GM12878 (cell line): ENCODE results near the gene ERI2. TPM values are rescaled to one million over a fixed set of nuclear protein-coding genes. Genes with fewer than 3 reads are reported as not detected.

ENCODE experiments used
- ATAC-seq: fragments of 200-7000 bp; cut with Tn5 transposase; 3 replicates; pipeline ENCODE4 v1.9.1; 2020; ENCODE audit warnings: mild to moderate bottlenecking, moderate library complexity
- BruUV-seq: library from RNA; stranded (reverse); fragments of 400-500 nt; replicated peaks from 2 replicates; lab custom pipeline; 2021; lab: Mats Ljungman, UMichigan
- CTCF ChIA-PET: fragments of 300-600 bp; sonication (Branson Sonifier 250); formaldehyde crosslinking; extraction: SDS; loops from one replicate; lab custom pipeline; 2021; ENCODE audit warnings: inconsistent platforms; lab: Yijun Ruan, JAX
- POLR2A ChIA-PET: fragments of 350-600 bp; formaldehyde crosslinking; extraction: SDS; loops from one replicate; lab custom pipeline; 2021; ENCODE audit warnings: inconsistent platforms; lab: Charles Lee
- RAD21 ChIA-PET: fragments of 300-600 bp; sonication (Branson Sonifier 250); formaldehyde crosslinking; loops from one replicate; lab custom pipeline; 2023; ENCODE audit warnings: antibody characterized with exemption; ENCODE audit not compliant: unreplicated experiment; lab: Charles Lee
- SMC1A ChIA-PET: fragments of 300-600 bp; sonication (Branson Sonifier 250); formaldehyde crosslinking; loops from one replicate; lab custom pipeline; 2023; ENCODE audit not compliant: unreplicated experiment, uncharacterized antibody; lab: Charles Lee
- DNase-seq: peaks from one replicate; pipeline ENCODE4 v3.0.0-alpha.2; 2011; ENCODE audit warnings: low read depth, low spot score
- FAIRE-seq: peaks from 3 replicates; lab custom pipeline; 2011; peaks lifted over from hg19 to GRCh38; lab: Jason Lieb, UNC
- H2AFZ ChIP-seq: 2 replicates; pipeline ENCODE4 v1.6.0; 2011; ENCODE audit warnings: low read depth, low read length, control low read depth; ENCODE audit not compliant: control insufficient read depth
- H3K27ac ChIP-seq: 2 replicates; pipeline ENCODE4 v1.5.1; 2011; ENCODE audit warnings: control low read depth; ENCODE audit not compliant: control insufficient read depth, insufficient read depth
- H3K27me3 ChIP-seq, 2 experiments: replicated peaks in 1 of 2; 2 replicates each; pipeline versions ENCODE4 v1.6.0 to v1.6.1; 2011; ENCODE audit warnings: low read length in 1 of 2; ENCODE audit not compliant: control insufficient read depth in 2 of 2, insufficient read depth in 2 of 2
- H3K36me3 ChIP-seq, 2 experiments: 2 replicates each; pipeline ENCODE4 v1.5.1; 2011; ENCODE audit warnings: low read length in 1 of 2; ENCODE audit not compliant: control insufficient read depth in 2 of 2, insufficient read depth in 2 of 2
- H3K4me1 ChIP-seq: 2 replicates; pipeline ENCODE4 v1.6.1; 2011; ENCODE audit warnings: mild to moderate bottlenecking, low read length, moderate library complexity, mixed read lengths; ENCODE audit not compliant: control insufficient read depth, insufficient read depth
- H3K4me2 ChIP-seq: 2 replicates; pipeline ENCODE4 v1.6.0; 2011; ENCODE audit warnings: control low read depth; ENCODE audit not compliant: control insufficient read depth, insufficient read depth
- H3K4me3 ChIP-seq: fragments of 200-600 bp; sonication (generic); 2 replicates; pipeline ENCODE4 v1.5.1; 2016
- H3K79me2 ChIP-seq: 2 replicates; pipeline ENCODE4 v1.6.0; 2011; ENCODE audit warnings: low read length; ENCODE audit not compliant: control insufficient read depth, insufficient read depth
- H3K9ac ChIP-seq: 2 replicates; pipeline ENCODE4 v1.8.0; 2011; ENCODE audit warnings: low read length, control low read depth, mixed read lengths; ENCODE audit not compliant: control insufficient read depth, insufficient read depth
- H3K9me3 ChIP-seq: replicated peaks from 3 replicates; pipeline ENCODE4 v1.5.1; 2011; ENCODE audit warnings: mild to moderate bottlenecking, low read length; ENCODE audit not compliant: control insufficient read depth, insufficient read depth
- H4K20me1 ChIP-seq: 2 replicates; pipeline ENCODE4 v1.6.0; 2011; ENCODE audit not compliant: control insufficient read depth, insufficient read depth
- CBX5 ChIP-seq: sonication (generic); IDR thresholded peaks from 2 replicates; pipeline ENCODE4 v1.6.1; 2016; ENCODE audit warnings: low read depth, moderate library complexity, mild to moderate bottlenecking, inconsistent platforms
- ETV6 ChIP-seq, 2 experiments: fragments of 450-650 bp in 1 of 2; IDR thresholded peaks in 1 of 2; conservative IDR thresholded peaks in 1 of 2; 2 replicates each; pipeline ENCODE4 v1.6.1; 2014; ENCODE audit warnings: antibody characterized with exemption in 1 of 2, borderline replicate concordance in 1 of 2, low read depth in 1 of 2, mild to moderate bottlenecking in 1 of 2, moderate library complexity in 1 of 2
- JUNB ChIP-seq: IDR thresholded peaks from 2 replicates; pipeline ENCODE4 v1.6.1; 2016; ENCODE audit warnings: antibody characterized with exemption, mild to moderate bottlenecking
- MEF2A ChIP-seq: IDR thresholded peaks from 2 replicates; pipeline ENCODE4 v1.6.1; 2011; ENCODE audit warnings: low read depth, mild to moderate bottlenecking, low read length, moderate library complexity; ENCODE audit not compliant: insufficient read depth
- NFIC ChIP-seq: IDR thresholded peaks from 2 replicates; pipeline ENCODE4 v1.6.1; 2012; ENCODE audit warnings: low read depth, mild to moderate bottlenecking, inconsistent platforms, low read length, moderate library complexity
- NFYA ChIP-seq: IDR thresholded peaks from 2 replicates; pipeline ENCODE4 v1.6.1; 2011; ENCODE audit warnings: low read depth, mild to moderate bottlenecking, low read length, improper control_type of control experiment, borderline replicate concordance
- RCOR1 ChIP-seq: conservative IDR thresholded peaks from 2 replicates; pipeline ENCODE4 v1.6.1; 2012; ENCODE audit warnings: low read depth, low read length, improper control_type of control experiment
- RUNX3 ChIP-seq: IDR thresholded peaks from 2 replicates; pipeline ENCODE4 v1.6.1; 2012; ENCODE audit warnings: low read length, inconsistent platforms
- SREBF1 ChIP-seq: IDR thresholded peaks from 2 replicates; pipeline ENCODE4 v1.6.1; 2012; ENCODE audit warnings: mild to moderate bottlenecking, low read length
- SUZ12 ChIP-seq: fragments of 200-600 bp; sonication (generic); IDR thresholded peaks from one replicate; pipeline ENCODE4 v1.6.1; 2018; ENCODE audit warnings: antibody characterized with exemption, mild to moderate bottlenecking; ENCODE audit not compliant: unreplicated experiment
- TCF12 ChIP-seq: IDR thresholded peaks from 2 replicates; pipeline ENCODE4 v1.6.1; 2011; ENCODE audit warnings: low read depth, mild to moderate bottlenecking, low read length
- TCF3 ChIP-seq: IDR thresholded peaks from 2 replicates; pipeline ENCODE4 v1.6.1; 2012; ENCODE audit warnings: low read depth, mild to moderate bottlenecking, low read length, borderline replicate concordance; ENCODE audit not compliant: insufficient read depth
- ZNF622 ChIP-seq: fragments of 450-650 bp; IDR thresholded peaks from 2 replicates; pipeline ENCODE4 v1.6.1; 2017; ENCODE audit warnings: mild to moderate bottlenecking, inconsistent platforms
- WGBS: methylation state at CpG from one replicate; pipeline ENCODE4 v1.1.6; 2016; ENCODE audit warnings: low lambda C conversion rate; ENCODE audit not compliant: insufficient replicate concordance, insufficient coverage; ENCODE audit errors: missing lambda C conversion rate; 5-methylcytosine and 5-hydroxymethylcytosine counted together
- in situ Hi-C: fragments of 300-500 bp; cut with MboI; formaldehyde crosslinking; loops from 9 replicates; pipeline ENCODE4 v1.14.3; 2018; ENCODE audit warnings: mixed read lengths
- intact Hi-C: fragments of 100-400 bp; cut with micrococcal nuclease; formaldehyde crosslinking; loops from one replicate; pipeline ENCODE4 v1.14.2; 2022; ENCODE audit not compliant: unreplicated experiment
- polyA plus RNA-seq, 11 experiments: library from polyadenylated mRNA; depleted of rRNA in 4 of 11; unstranded in 6 of 11; stranded (reverse) in 5 of 11; fragments of >200 nt; fragmentation: Nextera tagmentation in 4 of 11; fragmentation: Illumina TruSeq in 1 of 11; extraction: Ambion mirVana in 4 of 11; extraction: Trizol in 1 of 11; gene quantifications; 1 replicate in 1 of 11; 2 replicates in 10 of 11; pipeline versions ENCODE4 v1.2.1 to v1.2.3, GENCODE V29; 2011 to 2016; ENCODE audit warnings: inconsistent platforms in 2 of 11, missing spikeins in 2 of 11, low read depth in 1 of 11
- total RNA-seq, 4 experiments: library from RNA; depleted of rRNA in 3 of 4; stranded (reverse); fragments of >200 nt in 3 of 4; fragmentation: Illumina TruSeq in 1 of 4; extraction: Trizol in 1 of 4; gene quantifications; 2 replicates each; pipeline versions ENCODE4 v1.2.1 to v1.2.3, GENCODE V29; 2013 to 2021
- TF ChIP-seq, protein P1 (sequence below): fragments of 450-650 bp; formaldehyde crosslinking; IDR thresholded peaks from 2 replicates; pipeline ENCODE4 v1.5.0; 2022; ENCODE audit warnings: mild to moderate bottlenecking, missing genetic modification characterization
- TF ChIP-seq, protein P2 (sequence below): fragments of 450-650 bp; IDR thresholded peaks from 2 replicates; pipeline ENCODE4 v1.6.1; 2017; ENCODE audit warnings: mild to moderate bottlenecking, low read depth, inconsistent platforms; ENCODE audit not compliant: poor library complexity, severe bottlenecking
- TF ChIP-seq, protein P3 (sequence below): IDR thresholded peaks from 2 replicates; pipeline ENCODE4 v1.6.1; 2011; ENCODE audit warnings: mild to moderate bottlenecking, low read depth, low read length, moderate library complexity; ENCODE audit not compliant: insufficient replicate concordance

Gene ERI2
- total and polyA plus RNA-seq, 10 of the 15 experiments (the other 5 are each of a cell fraction or from before 2014, with no cell fraction given): 7.7 to 35.5 (median 19.2) TPM

GRCh38 chr16:20814784-20815183 lies 8.5 kb upstream of the ERI2 start:
- CTCF ChIA-PET: interaction anchor here (0.7 to 2.5 kb wide), 4 partner anchors 8 to 266 kb away, joined by 3 to 13 read pairs (median 4); partner anchors contain the start of genes ACSM3, ERI2 and REXO5
- intact Hi-C loops (no loop called here), in situ Hi-C loops (no loop called here)
- DNase-seq (no peak), ATAC-seq (peak; percentile 87), FAIRE-seq (peak; percentile 41)
- no peaks in the 10 kb centered on the region for H3K27me3 ChIP-seq
- 33% methylated on average over 4 of the region's 4 CpGs for WGBS
- H3K4me2 ChIP-seq: no peak overlapping the region
- H3K36me3 ChIP-seq: no peaks in the 10 kb centered on the region
- TF ChIP-seq CBX5 (no peak), RCOR1 (no peak), RUNX3 (peak; percentile 79), NFYA (no peak), NFIC (peak; percentile 34; the same call in 1 of the 2 replicates), TCF12 (peak; percentile 81), ETV6 (conservative IDR thresholded peaks at IDR 0.05 in 1 of 2, IDR thresholded peaks at IDR 0.05 in 1 of 2; ENCODE audit: borderline replicate concordance in 1 of 2, low read depth in 1 of 2) (0 out of 4 replicates have a peak, but pooled peaks of 1 of the 2 experiments have one; percentile 36), SUZ12 (no peak), TCF3 (peak; percentile 73; the same call in 1 of the 2 replicates), ZNF622 (no peak), SREBF1 (no peak), MEF2A (0 out of 2 replicates have a peak, but pooled peaks have one; percentile 30), JUNB (peak; percentile 51)
- TF ChIP-seq, protein P1, sequence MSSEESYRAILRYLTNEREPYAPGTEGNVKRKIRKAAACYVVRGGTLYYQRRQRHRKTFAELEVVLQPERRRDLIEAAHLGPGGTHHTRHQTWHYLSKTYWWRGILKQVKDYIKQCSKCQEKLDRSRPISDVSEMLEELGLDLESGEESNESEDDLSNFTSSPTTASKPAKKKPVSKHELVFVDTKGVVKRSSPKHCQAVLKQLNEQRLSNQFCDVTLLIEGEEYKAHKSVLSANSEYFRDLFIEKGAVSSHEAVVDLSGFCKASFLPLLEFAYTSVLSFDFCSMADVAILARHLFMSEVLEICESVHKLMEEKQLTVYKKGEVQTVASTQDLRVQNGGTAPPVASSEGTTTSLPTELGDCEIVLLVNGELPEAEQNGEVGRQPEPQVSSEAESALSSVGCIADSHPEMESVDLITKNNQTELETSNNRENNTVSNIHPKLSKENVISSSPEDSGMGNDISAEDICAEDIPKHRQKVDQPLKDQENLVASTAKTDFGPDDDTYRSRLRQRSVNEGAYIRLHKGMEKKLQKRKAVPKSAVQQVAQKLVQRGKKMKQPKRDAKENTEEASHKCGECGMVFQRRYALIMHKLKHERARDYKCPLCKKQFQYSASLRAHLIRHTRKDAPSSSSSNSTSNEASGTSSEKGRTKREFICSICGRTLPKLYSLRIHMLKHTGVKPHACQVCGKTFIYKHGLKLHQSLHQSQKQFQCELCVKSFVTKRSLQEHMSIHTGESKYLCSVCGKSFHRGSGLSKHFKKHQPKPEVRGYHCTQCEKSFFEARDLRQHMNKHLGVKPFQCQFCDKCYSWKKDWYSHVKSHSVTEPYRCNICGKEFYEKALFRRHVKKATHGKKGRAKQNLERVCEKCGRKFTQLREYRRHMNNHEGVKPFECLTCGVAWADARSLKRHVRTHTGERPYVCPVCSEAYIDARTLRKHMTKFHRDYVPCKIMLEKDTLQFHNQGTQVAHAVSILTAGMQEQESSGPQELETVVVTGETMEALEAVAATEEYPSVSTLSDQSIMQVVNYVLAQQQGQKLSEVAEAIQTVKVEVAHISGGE: no peak
- TF ChIP-seq, protein P2, sequence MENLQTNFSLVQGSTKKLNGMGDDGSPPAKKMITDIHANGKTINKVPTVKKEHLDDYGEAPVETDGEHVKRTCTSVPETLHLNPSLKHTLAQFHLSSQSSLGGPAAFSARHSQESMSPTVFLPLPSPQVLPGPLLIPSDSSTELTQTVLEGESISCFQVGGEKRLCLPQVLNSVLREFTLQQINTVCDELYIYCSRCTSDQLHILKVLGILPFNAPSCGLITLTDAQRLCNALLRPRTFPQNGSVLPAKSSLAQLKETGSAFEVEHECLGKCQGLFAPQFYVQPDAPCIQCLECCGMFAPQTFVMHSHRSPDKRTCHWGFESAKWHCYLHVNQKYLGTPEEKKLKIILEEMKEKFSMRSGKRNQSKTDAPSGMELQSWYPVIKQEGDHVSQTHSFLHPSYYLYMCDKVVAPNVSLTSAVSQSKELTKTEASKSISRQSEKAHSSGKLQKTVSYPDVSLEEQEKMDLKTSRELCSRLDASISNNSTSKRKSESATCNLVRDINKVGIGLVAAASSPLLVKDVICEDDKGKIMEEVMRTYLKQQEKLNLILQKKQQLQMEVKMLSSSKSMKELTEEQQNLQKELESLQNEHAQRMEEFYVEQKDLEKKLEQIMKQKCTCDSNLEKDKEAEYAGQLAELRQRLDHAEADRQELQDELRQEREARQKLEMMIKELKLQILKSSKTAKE: no peak
- TF ChIP-seq, protein P3, sequence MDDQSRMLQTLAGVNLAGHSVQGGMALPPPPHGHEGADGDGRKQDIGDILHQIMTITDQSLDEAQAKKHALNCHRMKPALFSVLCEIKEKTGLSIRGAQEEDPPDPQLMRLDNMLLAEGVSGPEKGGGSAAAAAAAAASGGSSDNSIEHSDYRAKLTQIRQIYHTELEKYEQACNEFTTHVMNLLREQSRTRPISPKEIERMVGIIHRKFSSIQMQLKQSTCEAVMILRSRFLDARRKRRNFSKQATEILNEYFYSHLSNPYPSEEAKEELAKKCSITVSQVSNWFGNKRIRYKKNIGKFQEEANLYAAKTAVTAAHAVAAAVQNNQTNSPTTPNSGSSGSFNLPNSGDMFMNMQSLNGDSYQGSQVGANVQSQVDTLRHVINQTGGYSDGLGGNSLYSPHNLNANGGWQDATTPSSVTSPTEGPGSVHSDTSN: no peak
- H2AFZ ChIP-seq: no peak overlapping the region
- H3K27ac ChIP-seq: no peak overlapping the region
- H3K79me2 ChIP-seq: no peaks in the 10 kb centered on the region
- RAD21 ChIA-PET: interaction anchor here (1.1 kb wide), 1 partner anchor 36 kb away, joined by 3 read pairs; no protein-coding TSS in a partner anchor
- H4K20me1 ChIP-seq: no peaks in the 10 kb centered on the region
- no peak overlapping the region for H3K4me3 ChIP-seq
- POLR2A ChIA-PET: interaction anchor here (0.6 kb wide), 1 partner anchor 422 kb away, joined by 3 read pairs; no protein-coding TSS in a partner anchor
- no peaks in the 10 kb centered on the region for H3K4me1 ChIP-seq
- no peak overlapping the region for H3K9ac ChIP-seq
- H3K9me3 ChIP-seq: no peaks in the 10 kb centered on the region
- SMC1A ChIA-PET: interaction anchor here (1.1 to 2.5 kb wide), 5 partner anchors 10 to 32 kb away, joined by 3 to 8 read pairs (median 6); no protein-coding TSS in a partner anchor
- BruUV-seq: no TSS peak
